DMS 273 (cell line): ENCODE results near the gene INO80B.
"Not testable (repeated sequence)": the region's sequence is repeated elsewhere in the genome, so short reads cannot be mapped to it uniquely, and the experiment has no call there.

Experiments used
- DNase-seq: peaks from one replicate; lab custom pipeline; 2025; ENCODE audit not compliant: unreplicated experiment; lab: John Stamatoyannopoulos, UW

Gene INO80B

DNA sequence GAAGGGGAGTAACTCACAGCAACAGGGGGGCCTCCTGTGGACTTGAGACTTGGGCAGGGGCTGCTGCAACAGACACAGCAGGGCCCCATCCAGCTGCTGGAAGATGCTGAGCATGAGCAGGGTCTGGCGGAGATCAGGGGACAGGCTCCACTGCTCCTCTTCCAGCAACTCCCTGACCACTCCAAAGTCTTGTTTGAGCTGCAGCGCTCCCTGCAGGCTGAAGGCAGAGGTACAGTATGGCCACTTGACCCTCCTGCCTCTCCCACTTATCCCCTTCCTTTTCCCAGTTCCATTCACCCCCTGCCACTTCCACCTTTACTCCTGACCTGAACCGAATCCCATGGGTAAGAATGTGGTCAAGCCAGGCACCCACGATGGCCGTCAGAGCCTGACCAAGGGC lies 20.0 kb downstream of the INO80B start:
- DNase-seq, result no peak

DNA sequence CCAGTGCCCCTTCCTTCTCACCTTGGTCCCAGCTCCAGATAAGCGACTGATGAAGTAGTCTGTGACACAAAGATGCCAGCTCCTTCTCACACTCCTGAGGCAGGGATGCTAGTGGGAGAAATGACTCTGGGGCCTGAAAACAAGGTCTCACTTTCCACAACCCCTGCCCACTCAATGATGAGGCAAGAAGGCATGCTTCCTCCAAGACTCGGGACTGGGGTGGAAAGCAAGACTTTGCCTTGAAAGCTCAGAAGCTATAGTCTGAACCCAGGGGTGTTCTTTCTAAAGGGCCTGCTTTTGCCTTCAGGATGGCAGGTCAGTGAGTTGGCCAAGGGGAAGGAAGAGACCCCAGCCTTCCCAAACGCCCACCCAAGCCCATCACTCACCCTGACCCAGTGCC lies 26.5 kb downstream of the INO80B start:
- DNase-seq, result no peak

DNA sequence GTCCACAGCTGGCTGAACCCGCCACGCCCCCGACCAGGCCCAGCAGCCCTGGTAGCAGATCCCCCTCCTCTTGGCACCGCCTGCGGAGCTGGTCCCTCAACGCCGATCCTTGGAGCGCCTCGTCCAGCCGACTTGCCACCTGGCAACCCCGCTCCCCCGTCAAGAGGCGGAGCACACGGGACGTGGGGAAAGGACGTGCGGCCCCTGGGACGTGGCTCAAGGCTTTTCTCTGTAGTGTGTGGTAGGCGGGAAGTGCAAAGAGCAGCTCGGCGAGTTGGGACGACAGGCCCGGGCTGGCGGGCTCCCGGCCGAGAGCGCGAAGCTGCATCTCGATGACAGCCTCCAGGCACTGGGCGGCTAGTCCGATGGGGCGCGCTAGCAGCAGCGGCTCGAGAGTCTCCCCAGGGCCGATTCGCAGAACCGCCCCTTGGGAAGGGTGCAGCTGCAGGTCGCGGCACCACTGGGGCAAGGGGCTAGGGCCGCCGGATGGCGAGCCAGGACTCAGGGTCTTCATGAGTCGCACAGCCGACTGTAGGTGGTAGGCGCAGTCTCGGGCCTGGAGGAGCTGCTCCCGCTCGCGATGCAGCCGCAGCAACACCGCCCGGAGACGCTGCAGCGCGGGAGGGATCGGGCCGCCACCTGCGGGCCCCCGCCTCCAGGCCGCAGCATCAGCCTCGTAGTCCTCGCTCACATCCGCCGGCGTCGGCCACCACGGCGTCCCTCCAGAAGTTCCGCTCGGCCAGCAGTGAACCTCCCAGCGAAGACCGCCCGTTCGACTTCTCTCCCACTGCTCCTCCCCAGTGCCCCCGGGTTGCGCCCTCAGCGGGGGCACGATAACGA lies 27.3 kb downstream of the INO80B start:
- DNase-seq, result peak; percentile 83

DNA sequence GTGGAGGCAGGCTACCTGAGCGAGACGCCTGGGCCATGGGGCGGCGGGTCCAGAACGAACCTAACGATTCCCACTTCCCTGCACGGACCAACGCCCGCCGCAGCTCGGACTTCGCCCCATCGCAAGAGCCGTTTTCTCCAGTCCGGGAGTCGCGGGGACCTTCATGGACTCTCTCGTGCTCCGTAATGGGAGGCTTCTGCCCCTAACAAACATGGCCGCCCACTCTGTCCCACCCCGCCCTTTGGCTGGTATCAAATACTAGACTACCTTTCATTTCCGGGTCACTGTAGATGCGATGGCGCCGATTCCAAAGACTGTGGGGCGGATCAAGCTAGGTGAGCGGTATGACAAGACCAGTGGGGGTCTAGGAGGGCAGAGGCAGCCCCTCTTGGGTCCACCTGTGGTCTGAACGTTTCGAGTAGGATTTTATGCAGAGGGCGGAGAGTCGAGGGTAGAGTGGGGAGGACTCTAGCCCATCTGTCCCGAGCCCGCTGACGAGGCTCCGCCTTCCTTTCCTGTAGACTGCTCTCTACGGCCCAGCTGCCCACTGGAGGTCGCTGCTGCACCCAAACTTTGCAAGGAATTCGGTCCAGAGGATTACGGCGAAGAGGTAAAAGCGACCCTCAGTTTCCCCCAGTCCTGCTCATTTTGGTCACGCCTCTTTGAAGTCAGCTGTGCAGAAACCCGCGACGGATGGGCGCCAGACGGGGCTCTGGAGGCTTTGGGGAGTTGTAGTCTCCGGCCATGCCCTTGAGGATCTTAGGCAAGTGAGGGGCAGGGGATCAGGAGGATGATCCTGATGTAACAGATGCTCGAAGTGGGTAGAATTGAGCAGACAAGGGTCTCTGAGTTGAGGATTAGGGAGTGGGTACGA lies 28.2 kb downstream of the INO80B start, which contains the start of the genes CCDC142 and TTC31:
Gene CCDC142 (minus strand): TSS at position 198 of the 874 bp plus-strand sequence. CDS start 161 bp downstream, at position 37.
Gene TTC31 (plus strand): TSS at position 281 of the 874 bp plus-strand sequence. CDS start 15 bp downstream, at position 296.
- DNase-seq, result peak; percentile 97

GRCh38 chr2:74483675-74484164 lies 28.8 kb downstream of the INO80B start:
- DNase-seq, result not testable (repeated sequence)

GRCh38 chr2:74486141-74486540 lies 31.3 kb downstream of the INO80B start:
- no peak for DNase-seq

DNA sequence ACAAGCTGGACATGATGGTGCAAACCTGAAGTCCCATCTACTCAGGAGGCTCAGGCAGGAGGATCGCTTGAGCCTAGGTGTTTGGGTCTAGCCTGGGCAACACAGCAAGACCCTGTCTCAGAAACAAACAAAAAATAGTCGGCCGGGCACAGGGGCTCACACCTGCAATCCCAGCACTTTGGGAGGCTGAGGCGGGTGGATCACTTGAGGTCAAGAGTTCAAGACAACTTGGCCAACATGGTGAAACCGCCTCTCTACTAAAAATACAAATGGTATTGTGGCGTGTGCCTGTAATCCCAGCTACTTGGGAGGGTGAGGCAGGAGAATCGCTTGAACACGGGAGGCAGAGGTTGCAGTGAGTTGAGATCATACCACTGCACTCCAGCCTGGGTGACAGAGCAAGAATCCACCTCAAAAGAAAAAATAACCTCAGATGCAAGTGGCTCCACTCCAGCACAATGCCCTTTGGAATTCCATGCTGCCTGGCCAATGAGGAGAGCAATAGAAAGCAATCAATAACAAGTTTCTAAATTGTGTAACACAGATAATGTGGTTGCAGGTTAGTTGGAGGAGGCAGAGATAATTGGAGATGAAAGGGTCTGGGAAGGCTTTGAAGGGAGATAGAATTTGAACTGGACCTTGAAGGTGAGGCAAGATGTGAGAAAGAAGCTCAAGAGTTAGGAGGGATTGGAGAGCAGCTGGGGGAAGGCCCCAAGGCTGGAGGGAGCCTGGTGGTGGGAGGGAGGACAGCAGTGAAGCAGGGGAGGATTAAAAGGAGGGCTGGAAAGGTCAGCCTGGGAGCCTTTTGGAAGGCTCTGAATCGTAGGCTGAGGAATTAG lies 34.0 kb downstream of the INO80B start:
- DNase-seq, result no peak

DNA sequence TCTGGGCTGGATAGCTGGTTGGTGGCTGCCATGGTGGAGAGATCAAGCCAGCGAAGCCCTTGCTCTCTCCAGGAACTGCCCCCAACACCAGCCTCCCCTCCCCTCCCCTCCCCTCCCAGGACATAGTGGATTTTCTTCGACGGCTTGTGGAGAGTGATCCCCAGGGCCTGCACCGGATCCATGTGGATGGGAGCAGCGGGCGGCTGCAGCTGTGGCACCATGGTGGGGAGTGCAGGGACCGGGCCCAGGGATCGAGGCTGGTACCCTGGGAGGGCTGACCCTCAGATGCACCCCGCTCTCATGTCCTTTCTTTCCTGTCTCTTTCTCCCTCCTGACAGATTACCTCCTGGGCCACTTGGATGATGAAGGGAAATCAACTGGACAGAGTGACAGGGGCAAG lies 35.0 kb downstream of the INO80B start:
- no peak for DNase-seq

DNA sequence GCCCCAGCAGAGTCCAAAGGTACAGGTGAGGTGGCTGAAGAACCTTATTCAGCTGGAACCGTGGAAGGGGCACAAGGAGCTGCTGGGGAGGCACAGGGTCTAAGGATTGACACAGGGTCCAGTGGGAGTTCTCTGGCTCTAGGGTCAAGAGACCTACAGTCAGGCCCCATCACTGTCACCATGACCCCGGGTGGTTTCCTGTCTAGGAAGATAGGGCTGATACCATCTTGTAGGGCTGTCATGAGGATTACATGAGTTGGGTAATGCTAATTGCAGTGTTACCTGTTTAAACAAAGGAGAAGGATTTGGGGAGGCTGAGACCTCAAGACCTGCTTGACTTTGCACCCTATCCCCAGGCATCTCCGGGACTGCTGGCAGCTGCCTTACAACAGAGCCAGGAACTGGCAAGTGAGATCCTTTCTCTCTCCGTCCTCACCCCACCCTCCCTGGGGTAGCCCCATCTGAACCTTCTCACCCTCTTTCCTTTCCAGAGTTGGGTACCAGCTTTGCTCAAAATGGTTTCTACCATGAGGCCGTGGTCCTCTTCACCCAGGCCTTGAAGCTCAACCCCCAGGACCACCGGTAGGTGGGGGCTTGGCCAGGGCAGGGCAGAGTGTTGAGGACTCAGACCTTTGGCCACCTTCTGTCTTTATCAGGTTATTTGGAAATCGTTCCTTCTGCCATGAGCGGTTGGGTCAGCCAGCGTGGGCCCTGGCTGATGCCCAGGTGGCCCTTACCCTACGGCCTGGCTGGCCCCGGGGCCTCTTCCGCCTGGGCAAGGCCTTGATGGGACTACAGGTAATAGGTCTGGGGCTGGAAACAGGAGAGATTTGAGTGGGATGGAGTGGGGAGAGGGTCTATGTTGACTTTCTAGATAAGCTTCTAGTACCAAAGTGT lies 37.0 kb downstream of the INO80B start:
- DNase-seq, result no peak

GRCh38 chr2:74493546-74493945 lies 38.7 kb downstream of the INO80B start:
- no peak for DNase-seq

- no peak for DNase-seq
Observed at GRCh38 chr2:74495440-74495839, 40.6 kb downstream of the INO80B start.

GRCh38 chr2:74496997-74497776 lies 42.3 kb downstream of the INO80B start:
- DNase-seq, result peak; percentile 16

DNA sequence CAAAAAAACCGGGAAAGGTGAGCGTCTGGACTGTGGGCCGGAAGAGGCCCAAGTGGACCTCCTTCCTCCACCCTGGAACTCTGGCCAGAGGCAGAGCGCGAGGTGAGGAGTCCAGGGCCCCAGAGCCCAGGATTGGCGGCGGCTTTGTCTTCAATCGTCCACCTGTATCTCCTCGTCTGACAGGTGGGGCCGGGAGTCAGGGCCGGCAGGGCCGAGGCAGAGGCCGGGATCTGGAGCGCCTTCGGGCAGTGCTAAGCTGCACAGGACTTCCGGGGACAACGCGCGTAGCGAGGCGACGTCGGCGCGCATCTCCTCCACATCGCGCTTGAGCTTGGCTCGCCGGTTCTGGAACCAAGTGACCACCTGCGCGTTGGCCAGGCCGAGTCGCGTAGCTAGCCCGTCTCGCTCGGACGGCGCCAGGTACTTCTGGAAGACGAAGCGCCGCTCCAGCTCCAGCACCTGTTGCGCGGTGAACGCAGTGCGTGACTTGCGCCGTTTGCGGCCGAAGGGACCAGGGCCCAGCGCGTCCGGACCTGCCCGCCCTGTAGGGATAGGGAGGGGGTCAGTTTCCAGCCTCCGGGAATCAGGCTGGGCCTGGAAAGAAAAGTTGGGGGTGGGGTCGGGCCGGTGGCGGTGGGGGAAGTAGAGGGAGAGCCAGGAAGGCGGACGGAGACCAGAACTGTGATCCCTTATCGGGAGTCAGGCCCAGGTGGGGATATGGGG lies 43.1 kb downstream of the INO80B start:
- peak; percentile 47 for DNase-seq

DNA sequence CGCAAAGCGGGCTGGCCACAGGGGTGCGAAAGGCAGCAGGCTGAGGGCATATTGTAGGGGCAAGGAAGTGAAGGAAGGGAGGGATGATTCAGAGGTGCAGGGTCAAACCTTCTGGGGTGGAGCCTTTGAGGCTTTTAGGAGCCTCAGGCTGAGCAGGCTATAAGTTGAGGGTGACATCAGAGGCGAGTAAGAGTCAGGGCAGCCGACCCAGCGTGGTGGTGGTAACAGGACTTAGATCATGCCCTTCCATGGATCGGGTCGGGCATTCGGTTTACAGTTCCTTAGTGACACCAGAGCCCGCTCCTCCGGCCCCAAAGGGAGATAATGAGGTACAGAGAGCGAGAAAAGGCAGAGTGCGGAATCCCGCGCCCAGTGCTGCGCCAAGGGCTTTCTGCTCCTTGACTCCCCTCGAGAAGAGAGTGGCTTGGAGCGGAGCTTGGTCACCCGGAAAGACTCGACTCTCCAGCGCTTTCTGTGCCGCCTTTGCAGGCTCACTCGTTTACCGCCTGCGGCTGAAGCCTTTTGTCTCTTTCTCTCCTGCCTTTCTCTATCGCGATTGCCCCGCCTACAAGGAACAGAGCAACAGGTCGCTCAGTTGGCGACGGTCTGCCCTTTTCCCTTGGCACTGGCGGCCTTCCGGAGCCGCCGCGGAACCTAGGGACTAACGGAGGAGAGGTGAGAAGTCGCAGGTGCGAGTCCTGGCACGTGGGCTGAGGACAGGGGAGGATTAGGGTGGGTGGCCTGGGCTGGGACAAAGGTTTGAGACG lies 43.8 kb downstream of the INO80B start:
- DNase-seq, result peak; percentile 74

DNA sequence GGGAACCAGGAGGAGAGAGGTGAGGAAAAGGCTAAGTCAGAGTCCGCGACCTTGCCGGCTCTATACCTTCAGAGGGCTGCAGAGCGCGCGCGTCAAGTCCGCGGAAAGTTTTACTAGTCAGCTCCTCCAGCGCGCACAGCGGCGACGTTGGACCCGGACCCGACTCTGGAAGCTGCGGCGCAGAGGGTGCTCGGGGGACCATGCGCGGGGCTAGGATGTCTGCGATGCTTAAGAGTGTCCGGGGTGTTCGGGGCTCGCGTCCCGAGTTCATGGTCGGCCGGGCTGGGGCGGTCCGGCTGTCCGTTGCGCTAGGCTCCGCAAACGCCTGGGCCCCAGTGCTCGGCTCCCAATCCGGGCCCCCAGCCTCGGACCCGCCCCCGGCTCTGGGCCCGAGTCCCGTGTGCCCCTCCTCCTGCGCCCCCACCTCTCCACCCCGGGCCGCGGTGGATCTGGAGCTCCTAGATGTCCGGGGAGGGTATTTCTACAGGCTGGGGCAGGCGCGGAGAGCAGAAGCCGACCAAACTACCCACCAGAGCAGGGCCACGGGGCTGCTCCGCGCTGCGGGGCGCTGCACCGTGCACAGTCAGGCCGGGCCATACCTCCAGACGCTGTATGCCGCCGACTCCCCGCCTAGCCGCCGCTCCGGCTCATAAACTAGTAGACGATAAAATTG lies 44.5 kb downstream of the INO80B start, which contains the start of gene LBX2:
Gene LBX2 (minus strand): TSS at position 337 of the 673 bp plus-strand sequence. CDS start 66 bp downstream, at position 271.
- peak; percentile 50 for DNase-seq

DNA sequence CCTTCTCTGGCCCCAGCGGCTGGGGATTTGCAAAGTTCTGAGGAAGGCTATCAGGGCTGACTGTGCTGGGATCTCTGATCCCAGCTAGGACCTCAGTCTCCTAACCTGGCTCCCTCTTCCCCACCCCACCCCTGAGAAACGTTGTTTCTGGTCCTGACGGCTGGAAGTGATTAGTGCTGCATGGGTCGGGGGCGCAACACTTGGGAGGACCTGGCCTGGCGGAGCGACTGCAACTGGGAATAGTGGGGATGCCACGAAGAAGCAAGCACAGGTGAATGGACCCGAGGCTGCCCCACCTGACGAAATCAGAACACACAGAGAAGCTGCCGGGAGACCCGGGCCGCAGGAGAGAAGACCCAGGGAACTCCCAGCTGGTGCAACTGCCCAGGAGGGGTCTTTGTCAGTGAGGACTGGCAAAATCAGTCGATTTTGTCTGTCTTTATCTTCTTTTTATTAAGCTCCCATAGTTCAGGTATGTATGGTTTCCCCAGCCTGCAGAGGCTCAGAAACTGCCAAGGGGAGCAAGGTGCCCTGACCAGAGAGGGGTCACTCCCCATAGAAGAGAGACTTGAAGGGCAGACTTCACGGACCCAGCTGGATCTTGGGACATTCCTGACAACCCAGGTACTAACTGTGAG lies 45.2 kb downstream of the INO80B start:
- DNase-seq, result no peak
